ENCODE measurements around the gene AMZ2.
A peak's percentile ranks its signal among the peaks of the same experiment; 100 is the strongest.
"Not testable (repeated sequence)": the region's sequence is repeated elsewhere in the genome, so short reads cannot be mapped to it uniquely, and the experiment has no call there.

AMZ2 gene

DNA sequence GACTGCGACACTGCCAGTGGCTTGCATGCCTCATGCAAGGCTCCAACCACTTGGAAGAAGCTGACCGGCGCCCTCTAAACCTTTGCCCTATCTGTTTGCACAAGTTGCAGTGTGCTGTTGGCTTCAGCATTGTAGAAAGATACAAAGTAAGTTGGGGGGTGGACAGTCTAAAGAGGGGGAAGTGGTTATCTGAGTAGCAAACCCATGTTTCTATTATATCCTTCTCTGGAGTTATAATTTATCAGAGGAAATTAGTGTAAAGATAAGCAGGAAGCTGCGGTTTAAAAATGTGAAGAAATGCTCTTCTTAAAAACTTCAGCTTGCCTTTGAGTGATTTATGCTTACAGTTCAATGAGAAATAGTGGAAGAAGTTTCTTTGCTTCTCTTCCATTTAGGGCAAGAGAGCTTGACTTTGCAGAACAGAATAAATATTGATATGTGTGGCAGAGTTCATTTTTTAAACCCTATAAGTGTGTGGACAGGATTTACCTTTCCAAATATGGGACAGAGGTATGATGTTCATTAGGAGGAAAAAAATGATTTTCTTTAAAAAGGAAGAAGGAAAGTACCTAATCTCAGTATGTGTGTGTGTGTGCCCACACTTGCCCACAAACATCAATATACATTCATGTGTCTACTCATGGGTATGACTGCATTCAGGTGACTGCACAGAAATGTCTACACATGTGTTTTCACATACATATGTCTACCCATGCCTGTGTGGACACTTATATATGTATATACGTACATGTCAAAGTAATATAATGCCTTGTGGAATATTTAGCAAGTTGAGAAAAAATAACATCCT, 8.1 kb downstream of the AMZ2 start:
- H3K4me1 ChIP-seq (ENCODE audit: insufficient read depth, low read length): peaks cover 3% of the 10 kb centered on the region; the same call in 1 of the 2 replicates

DNA sequence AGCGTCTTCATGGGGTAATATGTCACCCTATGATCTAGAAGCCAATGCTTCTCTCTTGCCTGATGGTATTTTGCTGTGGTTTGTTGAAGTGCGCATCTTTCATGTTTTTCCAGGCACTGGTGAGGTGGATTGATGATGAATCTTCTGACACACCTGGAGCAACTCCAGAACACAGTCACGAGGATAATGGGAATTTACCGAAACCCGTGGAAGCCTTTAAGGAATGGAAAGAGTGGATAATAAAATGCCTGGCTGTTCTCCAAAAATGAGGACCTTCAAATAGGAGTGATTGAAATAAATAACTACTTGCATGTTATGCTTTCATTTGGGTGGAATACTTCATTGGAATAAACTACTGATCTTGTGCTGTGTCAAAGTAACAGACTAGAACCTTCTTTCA, 8.9 kb downstream of the AMZ2 start:
- H3K4me1 ChIP-seq (ENCODE audit: insufficient read depth, low read length); H3K9ac ChIP-seq (ENCODE audit: low read depth, low read length): not testable (repeated sequence)

More for the DNA sequence above, 8.1 kb downstream of the AMZ2 start:
- H3K9me3 ChIP-seq (ENCODE audit: control insufficient read depth, insufficient read depth, low read length): no peaks in the 10 kb centered on the region
- no peak overlapping the region for H3K9ac ChIP-seq (ENCODE audit: low read depth, low read length)
- peaks cover 21% of the 10 kb centered on the region; the same call in 1 of the 2 replicates for H3K36me3 ChIP-seq (ENCODE audit: insufficient read depth, low read length)

DNA sequence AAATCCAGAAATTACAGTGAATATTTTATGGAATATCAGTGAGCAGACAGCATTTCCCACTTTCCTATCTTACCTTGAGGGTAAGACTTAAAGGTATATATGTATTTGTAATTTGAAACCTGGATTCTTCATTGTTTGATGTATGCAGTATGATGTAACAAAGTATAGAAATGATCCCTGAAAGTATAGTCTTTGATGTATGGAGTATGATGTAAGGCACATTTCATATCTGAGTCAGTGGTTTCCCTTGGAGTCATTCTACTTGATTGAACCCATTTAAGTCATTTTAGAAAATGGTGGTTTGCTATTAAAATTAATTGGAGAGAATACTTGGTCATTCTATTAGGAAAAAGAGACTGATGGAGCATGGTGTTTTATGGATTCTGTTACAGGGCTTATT, 10.1 kb downstream of the AMZ2 start:
- Histone ChIP-seq H3K4me1 (ENCODE audit: insufficient read depth, low read length) (peaks cover 3% of the 10 kb centered on the region; the same call in 1 of the 2 replicates), H3K9me3 (ENCODE audit: control insufficient read depth, insufficient read depth, low read length) (no peaks in the 10 kb centered on the region), H3K9ac (ENCODE audit: low read depth, low read length) (no peak overlapping the region), H3K36me3 (ENCODE audit: insufficient read depth, low read length) (peaks cover 18% of the 10 kb centered on the region; the same call in 1 of the 2 replicates)

More for the DNA sequence above, 8.9 kb downstream of the AMZ2 start:
- peaks cover 18% of the 10 kb centered on the region; the same call in 1 of the 2 replicates for H3K36me3 ChIP-seq (ENCODE audit: insufficient read depth, low read length)
- not testable (repeated sequence) for H3K9me3 ChIP-seq (ENCODE audit: control insufficient read depth, insufficient read depth, low read length)

DNA sequence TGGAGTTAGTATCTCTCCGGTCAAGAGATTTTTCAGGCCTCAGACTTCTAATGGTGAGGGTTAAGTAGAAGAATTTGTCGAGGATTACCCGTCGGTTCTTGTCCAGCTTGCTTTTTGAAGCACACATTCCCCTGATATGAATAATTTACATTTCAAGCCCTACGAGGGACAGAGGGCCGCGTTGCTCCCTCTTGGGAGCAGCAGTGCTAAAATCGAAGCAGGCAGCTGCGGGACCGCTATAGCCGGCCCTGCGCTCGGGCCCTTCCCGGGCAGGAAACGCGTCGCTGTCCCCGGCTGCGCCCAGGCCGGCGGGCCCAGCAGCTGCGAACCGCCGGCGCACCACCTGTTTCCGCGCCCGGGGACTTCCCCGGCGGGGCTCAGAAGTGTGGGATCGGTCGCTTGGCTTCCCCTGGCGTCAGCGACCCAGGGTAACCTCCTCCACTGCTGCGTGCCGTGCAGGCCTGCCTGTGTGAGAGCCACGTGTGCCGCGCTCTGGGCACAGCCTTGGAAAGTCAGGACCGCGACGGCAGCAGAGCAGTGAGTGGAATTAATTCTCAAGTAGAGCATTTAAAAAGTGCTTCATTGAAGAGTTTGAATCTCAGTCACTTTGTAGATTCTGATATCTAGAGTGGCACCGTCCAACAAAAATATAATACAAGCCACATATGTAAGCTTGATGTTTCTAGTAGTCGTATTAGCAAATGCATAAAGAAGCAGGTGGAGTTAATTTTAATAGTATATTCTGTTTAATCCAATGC, 11.2 kb downstream of the AMZ2 start:
- H3K9me3 ChIP-seq (ENCODE audit: control insufficient read depth, insufficient read depth, low read length); H3K4me1 ChIP-seq (ENCODE audit: insufficient read depth, low read length): not testable (repeated sequence)
- Histone ChIP-seq H3K36me3 (ENCODE audit: insufficient read depth, low read length) (peaks cover 11% of the 10 kb centered on the region; the same call in 1 of the 2 replicates), H3K9ac (ENCODE audit: low read depth, low read length) (peak overlapping the region; percentile 52)

DNA sequence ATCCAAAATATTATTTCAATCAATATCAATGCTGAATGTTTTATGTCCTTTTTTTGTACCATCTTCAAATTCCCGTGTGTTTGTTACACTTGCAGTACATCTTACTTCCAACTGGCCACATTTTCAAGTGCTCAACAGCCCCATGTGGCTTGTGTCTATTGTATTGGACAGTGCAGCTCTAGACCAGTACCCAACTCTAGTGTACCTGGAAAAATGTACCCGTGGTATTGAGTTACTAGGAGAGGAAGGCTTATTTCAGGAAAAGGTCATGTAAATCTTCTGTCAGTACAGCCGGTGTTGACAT, 11.8 kb downstream of the AMZ2 start:
- peak overlapping the region; percentile 52 for H3K9ac ChIP-seq (ENCODE audit: low read depth, low read length)
- H3K36me3 ChIP-seq (ENCODE audit: insufficient read depth, low read length); H3K4me1 ChIP-seq (ENCODE audit: insufficient read depth, low read length); H3K9me3 ChIP-seq (ENCODE audit: control insufficient read depth, insufficient read depth, low read length): not testable (repeated sequence)

DNA sequence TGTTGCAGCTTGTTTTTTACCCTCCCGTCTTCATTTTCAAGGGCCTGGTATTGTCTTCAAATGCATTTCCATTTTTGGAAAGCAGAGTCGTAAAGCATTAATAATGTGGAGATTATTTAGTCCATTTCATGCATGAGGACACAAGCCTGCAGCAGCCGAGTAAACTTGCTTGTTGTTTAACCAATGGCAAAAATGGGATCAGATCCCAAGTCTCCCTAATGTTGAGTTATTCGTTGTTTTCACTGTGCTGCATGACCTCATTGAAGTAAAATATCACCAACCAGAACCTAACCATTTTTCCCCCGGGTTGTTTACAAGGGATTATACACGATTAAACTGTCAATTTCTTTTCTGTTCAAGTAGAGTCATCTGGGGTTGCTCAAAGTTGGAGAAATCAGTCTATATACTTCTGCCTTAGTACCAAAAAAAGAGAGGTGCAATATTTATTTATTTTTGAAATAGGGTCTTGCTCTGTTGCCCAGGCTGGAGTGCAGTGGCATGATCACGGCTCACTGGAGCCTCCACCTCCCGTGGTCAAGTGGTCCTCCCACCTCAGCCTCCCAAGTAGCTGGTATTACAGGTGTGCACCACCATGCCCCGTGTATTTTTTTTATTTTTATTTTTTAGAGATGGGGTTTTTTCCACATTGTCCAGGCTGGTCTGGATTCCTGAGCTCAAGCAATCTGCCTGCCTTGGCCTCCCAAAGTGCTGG, 12.4 kb downstream of the AMZ2 start:
- peaks cover 3% of the 10 kb centered on the region; the same call in 1 of the 2 replicates for H3K36me3 ChIP-seq (ENCODE audit: insufficient read depth, low read length)
- H3K9me3 ChIP-seq (ENCODE audit: control insufficient read depth, insufficient read depth, low read length): no peaks in the 10 kb centered on the region
- H3K9ac ChIP-seq (ENCODE audit: low read depth, low read length): no peak overlapping the region
- H3K4me1 ChIP-seq (ENCODE audit: insufficient read depth, low read length): peaks cover 3% of the 10 kb centered on the region; the same call in 1 of the 2 replicates

DNA sequence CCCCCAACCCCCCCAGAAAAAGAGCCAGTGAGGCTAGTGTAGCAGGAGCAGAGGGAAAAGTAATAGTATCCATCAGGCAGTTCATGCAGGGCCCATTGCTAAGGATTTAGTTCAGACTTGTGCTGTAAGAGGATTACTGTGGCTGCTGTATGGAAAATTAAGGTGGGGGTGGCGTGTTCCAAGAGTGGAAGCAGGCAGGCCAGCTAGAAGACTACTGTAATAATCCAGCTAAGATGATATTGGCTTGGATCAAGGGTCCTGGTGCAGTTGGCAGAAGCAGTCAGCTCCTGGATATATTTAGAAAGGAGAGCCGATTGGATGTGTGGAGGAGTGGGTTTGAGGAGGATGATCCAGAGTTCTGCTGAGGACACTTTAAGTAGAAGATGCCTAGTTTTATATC, 14.6 kb downstream of the AMZ2 start:
- H3K4me1 ChIP-seq (ENCODE audit: insufficient read depth, low read length); H3K36me3 ChIP-seq (ENCODE audit: insufficient read depth, low read length); H3K9me3 ChIP-seq (ENCODE audit: control insufficient read depth, insufficient read depth, low read length); H3K9ac ChIP-seq (ENCODE audit: low read depth, low read length): not testable (repeated sequence)

DNA sequence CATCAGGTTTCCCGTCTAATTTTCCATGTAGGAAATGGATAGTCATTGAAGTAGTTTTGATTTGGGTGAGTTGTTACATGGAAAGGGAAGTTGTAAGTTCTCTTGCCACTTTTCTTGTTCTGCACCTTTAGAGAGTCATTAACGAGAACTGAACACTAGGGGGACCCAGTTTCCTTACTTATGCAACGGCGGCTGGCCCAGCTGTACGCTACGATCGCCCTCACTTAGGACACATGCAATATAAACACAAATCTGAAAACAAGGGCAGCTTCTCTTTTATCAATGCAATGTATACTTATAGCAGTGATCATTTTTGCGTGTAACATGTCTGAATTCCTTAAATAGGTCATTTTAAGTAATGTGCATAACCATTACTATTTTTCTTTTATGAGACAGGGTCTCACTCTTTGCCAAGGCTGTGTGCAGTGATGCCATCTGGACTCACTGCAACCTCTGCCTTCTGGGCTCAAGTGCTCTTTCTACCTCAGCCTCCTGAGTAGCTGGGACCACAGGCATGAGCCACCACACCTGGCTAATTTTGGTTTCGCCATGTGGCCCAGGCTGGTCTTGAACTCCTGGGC, 15.3 kb downstream of the AMZ2 start:
- H3K4me1 ChIP-seq (ENCODE audit: insufficient read depth, low read length); H3K9me3 ChIP-seq (ENCODE audit: control insufficient read depth, insufficient read depth, low read length); H3K36me3 ChIP-seq (ENCODE audit: insufficient read depth, low read length); H3K9ac ChIP-seq (ENCODE audit: low read depth, low read length): not testable (repeated sequence)

DNA sequence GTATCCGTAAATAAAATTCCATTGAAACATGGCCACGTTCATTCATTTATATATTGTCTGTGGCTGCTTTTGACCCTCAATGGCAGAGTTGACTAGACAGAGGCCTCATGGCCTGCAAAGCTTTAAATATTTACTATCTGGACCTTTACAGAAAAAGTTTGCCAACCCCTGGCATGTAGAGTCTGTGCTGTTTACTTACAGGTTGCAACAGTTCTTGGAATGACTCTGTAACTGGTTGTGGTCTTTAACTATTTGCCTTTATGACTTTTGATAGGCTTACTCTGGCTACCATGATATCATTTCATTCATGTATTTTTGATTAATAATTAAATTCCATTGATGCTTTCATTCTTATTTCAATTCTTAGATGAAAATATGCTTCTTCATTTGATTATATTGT, 18.0 kb downstream of the AMZ2 start:
- H3K9ac ChIP-seq (ENCODE audit: low read depth, low read length); H3K36me3 ChIP-seq (ENCODE audit: insufficient read depth, low read length); H3K4me1 ChIP-seq (ENCODE audit: insufficient read depth, low read length); H3K9me3 ChIP-seq (ENCODE audit: control insufficient read depth, insufficient read depth, low read length): not testable (repeated sequence)

DNA sequence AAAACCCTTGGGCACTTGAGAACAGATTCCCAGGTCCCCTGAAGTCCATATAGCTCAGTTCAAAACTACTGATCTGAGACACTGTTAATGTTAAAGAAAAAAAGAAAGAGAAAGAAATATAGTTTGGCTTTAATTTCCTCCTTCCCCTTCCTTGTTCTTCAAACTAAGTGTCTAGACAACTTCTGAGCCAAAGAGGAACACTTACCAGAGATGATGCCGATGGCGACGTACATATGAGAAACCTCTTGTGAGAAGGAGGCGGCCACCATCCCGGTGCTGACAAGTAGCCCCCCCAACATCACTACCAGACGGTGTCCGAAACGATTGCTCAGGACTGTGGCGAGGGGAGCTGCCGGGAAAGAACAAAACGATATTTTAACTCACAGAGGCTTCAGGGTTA, 25.9 kb downstream of the AMZ2 start:
- peaks cover 7% of the 10 kb centered on the region for H3K9me3 ChIP-seq (ENCODE audit: control insufficient read depth, insufficient read depth, low read length)
- H3K4me1 ChIP-seq (ENCODE audit: insufficient read depth, low read length): no peaks in the 10 kb centered on the region
- H3K9ac ChIP-seq (ENCODE audit: low read depth, low read length): no peak overlapping the region
- no peaks in the 10 kb centered on the region for H3K36me3 ChIP-seq (ENCODE audit: insufficient read depth, low read length)

DNA sequence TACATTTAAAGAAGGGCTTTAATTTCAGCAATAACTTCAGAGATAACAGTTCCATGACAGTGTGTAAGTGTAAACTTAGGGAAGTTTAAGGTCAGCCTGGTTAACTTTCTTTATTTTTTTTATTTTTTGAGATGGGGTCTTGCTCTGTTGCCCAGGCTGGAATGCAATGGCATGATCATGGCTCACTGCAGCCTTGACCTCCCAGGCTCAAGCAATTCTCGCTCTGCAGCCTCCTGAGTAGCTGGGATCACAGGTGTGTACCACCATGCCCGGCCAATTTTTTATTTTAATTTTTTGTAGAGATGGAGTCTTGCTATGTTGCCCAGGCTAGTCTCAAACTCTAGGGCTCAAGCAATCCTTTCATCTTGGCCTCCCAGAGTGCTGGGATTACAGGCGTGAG, 28.5 kb downstream of the AMZ2 start:
- H3K36me3 ChIP-seq (ENCODE audit: insufficient read depth, low read length); H3K4me1 ChIP-seq (ENCODE audit: insufficient read depth, low read length); H3K9me3 ChIP-seq (ENCODE audit: control insufficient read depth, insufficient read depth, low read length); H3K9ac ChIP-seq (ENCODE audit: low read depth, low read length): not testable (repeated sequence)

DNA sequence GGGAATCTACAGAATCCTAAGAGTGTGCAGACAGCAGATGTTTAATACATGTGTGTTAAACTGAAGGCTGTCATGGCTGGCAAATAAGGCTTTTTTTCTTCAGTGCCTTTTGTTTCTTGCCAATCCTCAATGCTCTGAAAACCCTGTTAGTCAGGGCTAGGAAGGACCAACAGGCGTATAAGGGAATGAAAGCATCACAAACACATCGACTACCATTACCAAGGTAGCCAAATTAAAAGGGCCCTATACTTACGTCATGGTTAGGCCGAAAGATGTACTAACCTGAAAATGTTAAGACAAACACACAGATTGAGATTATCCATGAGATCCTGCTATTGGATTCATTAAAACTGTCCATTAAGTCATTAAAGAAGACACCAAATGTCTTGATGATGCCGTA, 30.0 kb downstream of the AMZ2 start:
- Histone ChIP-seq H3K36me3 (ENCODE audit: insufficient read depth, low read length) (no peaks in the 10 kb centered on the region), H3K4me1 (ENCODE audit: insufficient read depth, low read length) (no peaks in the 10 kb centered on the region), H3K9me3 (ENCODE audit: control insufficient read depth, insufficient read depth, low read length) (peaks cover 7% of the 10 kb centered on the region), H3K9ac (ENCODE audit: low read depth, low read length) (no peak overlapping the region)

DNA sequence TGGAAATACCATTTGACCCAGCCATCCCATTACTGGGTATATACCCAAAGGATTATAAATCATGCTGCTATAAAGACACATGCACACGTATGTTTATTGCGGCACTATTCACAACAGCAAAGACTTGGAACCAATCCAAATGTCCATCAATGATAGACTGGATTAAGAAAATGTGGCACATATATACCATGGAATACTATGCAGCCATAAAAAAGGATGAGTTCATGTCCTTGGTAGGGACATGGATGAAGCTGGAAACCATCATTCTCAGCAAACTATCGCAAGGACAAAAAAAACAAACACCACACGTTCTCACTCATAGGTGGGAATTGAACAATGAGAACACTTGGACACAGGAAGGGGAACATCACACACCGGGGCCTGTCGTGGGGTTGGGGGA, 34.1 kb downstream of the AMZ2 start:
- H3K9ac ChIP-seq (ENCODE audit: low read depth, low read length); H3K9me3 ChIP-seq (ENCODE audit: control insufficient read depth, insufficient read depth, low read length); H3K4me1 ChIP-seq (ENCODE audit: insufficient read depth, low read length); H3K36me3 ChIP-seq (ENCODE audit: insufficient read depth, low read length): not testable (repeated sequence)

DNA sequence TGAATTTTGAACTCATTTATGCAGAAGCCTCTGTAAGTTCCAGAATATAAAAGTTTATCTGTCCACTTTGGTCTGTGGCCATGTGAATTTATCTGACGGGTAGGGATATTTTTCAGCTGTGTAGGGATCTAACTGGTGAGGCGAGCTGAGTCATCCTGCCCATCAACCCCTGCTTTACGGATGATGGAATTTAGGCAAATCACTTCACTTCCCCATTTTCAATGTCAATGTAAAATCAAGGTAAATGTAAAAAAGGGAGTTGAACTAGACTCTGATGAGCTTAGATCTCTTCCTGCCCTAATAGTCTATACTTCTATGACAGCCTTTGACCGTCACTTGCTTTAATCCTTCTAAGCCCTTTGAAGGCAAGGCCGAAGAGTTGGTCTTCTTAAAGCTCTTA, 40.5 kb downstream of the AMZ2 start:
- Histone ChIP-seq H3K4me1 (ENCODE audit: insufficient read depth, low read length) (peaks cover 18% of the 10 kb centered on the region), H3K9ac (ENCODE audit: low read depth, low read length) (no peak overlapping the region), H3K9me3 (ENCODE audit: control insufficient read depth, insufficient read depth, low read length) (no peaks in the 10 kb centered on the region), H3K36me3 (ENCODE audit: insufficient read depth, low read length) (no peaks in the 10 kb centered on the region)
